Thyroid gland (tissue), 4 donors: ENCODE data around the gene ID4.

Experiments
- CTCF ChIP-seq, 6 experiments: fragments of 200-600 bp in 3 of 6; fragments of 450-650 bp in 3 of 6; sonication (generic) in 3 of 6; IDR thresholded peaks; one replicate each; pipeline ENCODE4 v1.5.1; 2016 to 2019; ENCODE audit warnings: antibody characterized with exemption in 6 of 6, mild to moderate bottlenecking in 2 of 6, inconsistent platforms in 1 of 6, moderate library complexity in 1 of 6
- POLR2A ChIP-seq, 2 donors: fragments of 450-650 bp; IDR thresholded peaks; one replicate each; pipeline ENCODE4 v1.6.1; 2017; ENCODE audit warnings: antibody characterized with exemption in 2 of 2, mild to moderate bottlenecking in 2 of 2, moderate library complexity in 1 of 2

GRCh38 chr6:19789100-19789803, 47.9 kb upstream of the ID4 start:
- TF ChIP-seq POLR2A (IDR thresholded peaks at IDR 0.05) (no peak), CTCF (IDR thresholded peaks at IDR 0.05) (no peak)
